Colonic mucosa (tissue), 4 donors: ENCODE results near the gene SLC9A9. TPM values are rescaled to one million over a fixed set of nuclear protein-coding genes. Genes with fewer than 3 reads are reported as not detected.

Experiments
- DNase-seq: peaks from one replicate; pipeline ENCODE4 v3.0.0-alpha.2; 2020
- H3K27ac ChIP-seq: fragments of 200-600 bp; one replicate; pipeline ENCODE4 v1.8.0; 2021
- H3K27me3 ChIP-seq: fragments of 200-600 bp; one replicate; pipeline ENCODE4 v1.8.0; 2021
- H3K36me3 ChIP-seq: fragments of 200-600 bp; one replicate; pipeline ENCODE4 v1.8.0; 2021
- H3K4me1 ChIP-seq: fragments of 200-600 bp; one replicate; pipeline ENCODE4 v1.8.0; 2021; ENCODE audit warnings: mild to moderate bottlenecking
- H3K4me3 ChIP-seq: fragments of 200-600 bp; one replicate; pipeline ENCODE4 v1.8.0; 2021
- H3K9ac ChIP-seq, 2 donors: one replicate each; pipeline ENCODE4 v1.7.0; 2013; ENCODE audit warnings: control low read depth in 2 of 2, low read depth in 2 of 2, low read length in 2 of 2
- H3K9me3 ChIP-seq: fragments of 200-600 bp; one replicate; pipeline ENCODE4 v1.8.0; 2021
- intact Hi-C: fragments of 100-400 bp; cut with DNase I; formaldehyde crosslinking; loops from one replicate; pipeline ENCODE4 v1.14.1; 2022
- total RNA-seq, 2 donors: library from RNA; stranded (reverse); fragmentation: NEBNext Ultra II Directional in 1 of 2; extraction: Animal tissue kit (Norgen Biotek cat#: 25700) in 1 of 2; gene quantifications; one replicate each; pipeline ENCODE4 v1.2.1, GENCODE V29; 2021
- TF ChIP-seq, protein P1 (sequence below): fragments of 200-600 bp; IDR thresholded peaks from one replicate; pipeline ENCODE4 v1.8.0; 2022; ENCODE audit warnings: antibody characterized with exemption, mild to moderate bottlenecking
- donor health status: healthy.
- donor health status: DM: no; HTN: no; CAD: no.
- donor health status: DM: no; HTN: no; CAD: no.

The SLC9A9 gene
- total RNA-seq, 2 donors from 2014 or later, result 2.5 to 6.5 TPM

DNA sequence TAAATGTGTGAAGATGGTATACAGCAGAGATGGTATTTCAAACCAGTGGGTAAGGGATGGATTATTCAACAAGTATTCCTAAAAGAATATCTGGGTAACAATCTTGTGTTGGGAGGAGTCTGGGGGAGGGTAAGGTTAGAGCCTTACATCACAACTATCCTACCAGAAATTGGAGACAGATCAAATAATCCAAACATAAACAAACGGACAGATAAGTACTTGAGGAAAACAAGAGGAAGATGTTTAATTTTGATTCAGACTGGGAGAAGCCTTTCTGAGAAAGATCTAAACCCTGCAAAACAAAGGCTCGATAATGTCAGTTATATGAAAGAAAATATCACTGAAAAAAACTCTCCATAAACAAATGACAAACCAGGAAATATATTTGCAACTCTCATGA lies 77.9 kb downstream of the SLC9A9 start:
- Histone ChIP-seq H3K36me3 (no peaks in the 10 kb centered on the region), H3K27ac (no peak overlapping the region), H3K4me3 (no peak overlapping the region), H3K9me3 (no peaks in the 10 kb centered on the region), H3K27me3 (no peaks in the 10 kb centered on the region), H3K9ac (no peak overlapping the region), H3K4me1 (no peaks in the 10 kb centered on the region)
- TF ChIP-seq, protein P1, sequence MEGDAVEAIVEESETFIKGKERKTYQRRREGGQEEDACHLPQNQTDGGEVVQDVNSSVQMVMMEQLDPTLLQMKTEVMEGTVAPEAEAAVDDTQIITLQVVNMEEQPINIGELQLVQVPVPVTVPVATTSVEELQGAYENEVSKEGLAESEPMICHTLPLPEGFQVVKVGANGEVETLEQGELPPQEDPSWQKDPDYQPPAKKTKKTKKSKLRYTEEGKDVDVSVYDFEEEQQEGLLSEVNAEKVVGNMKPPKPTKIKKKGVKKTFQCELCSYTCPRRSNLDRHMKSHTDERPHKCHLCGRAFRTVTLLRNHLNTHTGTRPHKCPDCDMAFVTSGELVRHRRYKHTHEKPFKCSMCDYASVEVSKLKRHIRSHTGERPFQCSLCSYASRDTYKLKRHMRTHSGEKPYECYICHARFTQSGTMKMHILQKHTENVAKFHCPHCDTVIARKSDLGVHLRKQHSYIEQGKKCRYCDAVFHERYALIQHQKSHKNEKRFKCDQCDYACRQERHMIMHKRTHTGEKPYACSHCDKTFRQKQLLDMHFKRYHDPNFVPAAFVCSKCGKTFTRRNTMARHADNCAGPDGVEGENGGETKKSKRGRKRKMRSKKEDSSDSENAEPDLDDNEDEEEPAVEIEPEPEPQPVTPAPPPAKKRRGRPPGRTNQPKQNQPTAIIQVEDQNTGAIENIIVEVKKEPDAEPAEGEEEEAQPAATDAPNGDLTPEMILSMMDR, result no peak
- intact Hi-C loops, result loop anchor here (5.0 kb wide), 1 partner anchor 182 kb away; no protein-coding TSS in a partner anchor
- no peak for DNase-seq

DNA sequence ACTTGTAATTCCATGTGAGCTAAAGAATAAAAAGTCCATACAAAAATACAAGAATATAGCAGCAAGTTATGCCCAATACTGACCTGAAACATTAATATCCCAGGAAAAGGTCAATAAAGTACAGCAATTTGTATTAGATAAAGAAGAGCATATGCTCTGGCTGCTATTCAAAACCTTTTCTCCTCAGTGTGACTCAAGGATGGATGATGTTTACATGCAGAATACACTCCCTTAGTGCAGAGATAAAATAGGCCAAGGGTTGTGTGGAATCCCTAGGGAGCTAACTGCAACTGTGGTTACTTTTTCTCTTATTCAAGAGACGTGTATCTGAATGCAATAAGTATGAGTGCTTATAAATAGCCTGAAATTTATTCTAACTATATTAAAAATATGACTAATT lies 78.7 kb downstream of the SLC9A9 start:
- no peak for DNase-seq
- intact Hi-C loops, result loop anchor here (5.0 kb wide), 1 partner anchor 183 kb away; no protein-coding TSS in a partner anchor
- Histone ChIP-seq H3K4me1 (no peaks in the 10 kb centered on the region), H3K27ac (no peak overlapping the region), H3K27me3 (no peaks in the 10 kb centered on the region), H3K9me3 (no peaks in the 10 kb centered on the region), H3K4me3 (no peak overlapping the region), H3K36me3 (no peaks in the 10 kb centered on the region), H3K9ac (no peak overlapping the region)
- TF ChIP-seq, protein P1, result no peak

DNA sequence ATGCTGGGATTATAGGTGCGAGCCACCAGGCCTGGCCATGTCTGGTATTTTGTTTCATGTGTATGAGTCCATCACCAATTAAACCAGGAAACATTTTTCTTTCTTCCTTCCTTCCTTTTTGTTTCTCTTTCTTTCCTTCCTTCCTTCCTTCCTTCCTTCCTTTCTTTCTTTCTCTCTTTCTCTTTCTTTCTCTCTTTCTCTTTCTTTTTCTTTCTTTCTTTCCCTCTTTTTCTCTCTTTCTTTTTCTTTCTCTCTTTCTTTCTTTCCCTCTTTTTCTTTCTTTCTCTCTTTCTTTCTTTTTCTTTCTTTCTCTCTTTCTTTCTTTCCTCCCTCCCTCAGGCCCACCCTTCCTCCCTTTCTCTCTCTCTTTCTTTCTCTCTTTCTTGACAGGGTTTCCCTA lies 83.4 kb downstream of the SLC9A9 start:
- Histone ChIP-seq H3K4me1 (no peaks in the 10 kb centered on the region), H3K27ac (no peak overlapping the region), H3K9ac (no peak overlapping the region), H3K4me3 (no peak overlapping the region), H3K9me3 (no peaks in the 10 kb centered on the region), H3K36me3 (no peaks in the 10 kb centered on the region), H3K27me3 (no peaks in the 10 kb centered on the region)
- TF ChIP-seq, protein P1, result no peak
- no peak for DNase-seq
- intact Hi-C loops, result no loop called here

DNA sequence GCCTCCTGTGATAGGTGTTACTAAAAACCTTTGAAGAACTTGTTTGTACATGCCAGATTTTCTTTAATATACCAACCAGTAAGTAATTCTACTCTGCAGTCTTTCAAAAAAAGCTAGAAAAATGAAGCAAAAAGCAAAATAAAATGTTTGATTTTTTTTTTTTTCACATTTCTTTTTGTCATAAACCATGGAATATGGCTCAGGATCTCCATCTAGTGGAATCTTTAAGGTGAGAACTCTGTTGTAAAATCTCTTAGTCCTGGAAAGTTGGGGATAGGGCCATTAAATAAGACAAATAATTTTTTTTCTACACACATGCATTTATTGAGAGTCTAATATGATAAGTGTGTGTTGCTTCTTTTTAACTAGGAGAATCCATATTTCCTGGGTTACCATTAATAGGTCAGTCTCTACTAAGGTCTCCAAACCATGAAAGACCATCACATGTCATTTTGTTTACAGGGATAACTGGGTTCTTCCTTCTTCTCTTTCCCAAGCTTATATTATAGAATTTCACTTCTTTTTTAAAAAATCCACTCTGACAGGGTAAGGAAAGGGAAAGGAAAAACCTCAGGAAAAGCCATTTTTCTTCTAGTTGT lies 84.6 kb downstream of the SLC9A9 start:
- Histone ChIP-seq H3K9ac (no peak overlapping the region), H3K27ac (no peak overlapping the region), H3K36me3 (no peaks in the 10 kb centered on the region), H3K9me3 (no peaks in the 10 kb centered on the region), H3K27me3 (no peaks in the 10 kb centered on the region), H3K4me1 (no peaks in the 10 kb centered on the region), H3K4me3 (no peak overlapping the region)
- no peak for DNase-seq
- TF ChIP-seq, protein P1, result no peak
- intact Hi-C loops, result no loop called here

DNA sequence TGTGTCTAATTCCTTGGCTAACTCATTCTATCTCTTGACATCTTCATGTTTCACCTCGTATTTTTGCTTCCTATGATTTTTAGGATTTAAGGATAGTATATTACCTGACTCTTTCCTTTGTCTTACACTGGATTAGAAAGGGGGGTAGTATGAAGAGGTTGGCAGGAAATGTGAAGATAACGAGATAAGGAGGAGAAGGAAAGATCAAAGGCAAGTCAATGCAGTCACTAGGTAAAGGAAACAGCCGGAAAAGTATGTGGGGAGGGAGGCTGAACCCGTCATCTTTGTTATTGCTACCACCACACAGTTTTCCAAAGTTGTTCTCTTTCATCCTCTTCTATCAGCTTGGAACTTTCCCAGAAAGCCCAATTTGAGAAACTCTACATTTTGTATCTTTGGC lies 90.6 kb downstream of the SLC9A9 start:
- Histone ChIP-seq H3K9me3 (no peaks in the 10 kb centered on the region), H3K27me3 (no peaks in the 10 kb centered on the region), H3K27ac (no peak overlapping the region), H3K36me3 (no peaks in the 10 kb centered on the region), H3K4me3 (no peak overlapping the region), H3K4me1 (no peaks in the 10 kb centered on the region), H3K9ac (no peak overlapping the region)
- no peak for DNase-seq
- TF ChIP-seq, protein P1, result no peak
- intact Hi-C loops, result no loop called here
